NCI-H226 (cell line): ENCODE results near the gene OPHN1.
"Not testable (repeated sequence)": the region's sequence is repeated elsewhere in the genome, so short reads cannot be mapped to it uniquely, and the experiment has no call there.

Source experiments
- DNase-seq: peaks from one replicate; pipeline ENCODE4 v3.0.0-alpha.2; 2015

The OPHN1 gene

DNA sequence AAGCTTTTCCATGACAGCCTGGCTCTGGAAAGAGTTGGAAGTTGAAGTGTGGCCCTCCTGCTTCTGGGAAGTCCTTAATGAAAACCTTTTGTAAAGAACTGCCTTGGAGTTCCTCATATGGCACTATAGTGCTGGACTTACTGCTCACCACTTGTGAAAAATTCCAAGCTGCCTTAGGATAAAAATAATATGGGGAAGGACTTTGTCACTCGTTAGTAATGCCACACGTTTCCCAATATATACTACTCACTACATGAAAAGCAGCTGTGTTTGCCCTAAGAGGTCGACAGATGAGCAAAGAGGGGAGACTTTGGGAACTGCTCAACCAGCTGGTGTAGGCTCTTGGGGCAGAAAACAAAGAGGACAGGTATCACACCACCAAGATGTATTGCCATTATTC, 11.7 kb downstream of the OPHN1 start:
- no peak for DNase-seq

DNA sequence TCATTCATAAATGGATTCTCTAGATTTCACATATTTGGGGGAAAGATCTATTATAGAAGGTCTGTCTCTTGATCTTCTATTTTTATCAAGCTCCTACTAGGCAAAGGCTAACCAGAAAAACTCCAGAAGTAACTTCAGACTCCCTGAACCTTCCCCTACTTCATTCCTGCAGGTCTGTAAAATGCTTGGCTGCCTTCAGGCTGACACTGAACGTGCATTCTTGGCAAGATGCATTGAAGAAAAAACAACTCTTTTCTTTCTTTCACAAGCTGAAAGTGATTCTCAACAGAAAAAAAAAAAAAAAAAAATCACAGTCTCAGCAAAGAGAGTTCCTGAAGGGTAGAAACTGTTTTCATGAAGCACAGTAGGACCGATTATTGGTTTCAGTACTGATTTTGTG, 12.7 kb downstream of the OPHN1 start:
- DNase-seq = no peak

DNA sequence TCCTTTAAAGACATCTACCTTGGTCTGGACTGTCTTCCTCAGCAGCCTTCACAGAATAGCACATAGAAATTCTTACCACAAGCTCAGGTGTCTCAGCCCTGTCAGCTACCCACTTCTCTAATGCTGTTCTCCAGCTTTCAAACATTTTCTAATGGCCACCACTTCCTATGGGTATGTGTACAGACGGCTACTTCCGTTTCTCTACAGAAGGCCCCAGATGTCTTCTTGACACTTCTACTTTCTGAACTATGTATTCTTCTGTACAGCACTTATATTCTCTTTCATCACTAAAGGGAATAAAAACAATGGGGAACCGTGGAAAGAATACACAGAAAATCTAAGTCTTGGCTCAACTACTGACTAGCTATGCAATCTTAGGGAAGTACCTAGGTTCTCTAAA, 13.3 kb downstream of the OPHN1 start:
- no peak for DNase-seq

DNA sequence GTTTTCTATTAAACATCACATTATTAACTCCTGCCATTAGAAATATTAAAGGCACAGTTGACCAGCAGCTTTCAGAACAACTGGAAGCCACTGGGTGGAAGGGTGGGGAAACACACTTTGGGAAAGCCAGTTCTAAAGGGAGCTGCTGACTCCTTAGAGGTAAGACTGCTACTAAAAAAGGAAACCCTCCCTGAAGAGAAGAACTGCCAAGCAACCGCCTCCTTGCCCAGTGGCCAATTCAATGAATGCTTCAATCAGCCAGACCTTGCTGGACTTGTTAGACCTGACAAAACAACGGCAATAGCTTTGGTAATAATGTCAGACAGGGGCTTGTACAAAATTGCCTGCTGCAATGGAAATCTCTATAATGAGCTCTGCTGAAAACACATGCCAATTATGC, 15.6 kb downstream of the OPHN1 start:
- no peak for DNase-seq

DNA sequence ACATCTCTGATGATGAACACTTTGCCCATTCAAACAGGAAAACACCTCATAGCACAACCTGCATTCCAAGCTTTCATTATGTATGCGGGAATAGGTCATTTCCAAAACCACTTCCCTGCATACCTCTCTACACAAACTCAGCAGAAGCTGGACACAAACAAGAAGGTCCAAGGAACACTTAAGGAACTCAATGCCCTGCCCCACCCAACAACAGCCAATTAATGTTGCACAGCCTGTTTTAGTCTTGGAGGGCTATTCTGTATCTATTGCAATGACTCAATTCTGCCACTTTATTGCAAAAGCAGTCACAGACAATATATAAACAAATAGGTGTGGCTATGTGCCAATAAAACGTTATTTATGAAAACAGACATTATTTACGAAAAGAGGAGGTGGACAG, 16.7 kb downstream of the OPHN1 start:
- DNase-seq = peak; percentile 73

DNA sequence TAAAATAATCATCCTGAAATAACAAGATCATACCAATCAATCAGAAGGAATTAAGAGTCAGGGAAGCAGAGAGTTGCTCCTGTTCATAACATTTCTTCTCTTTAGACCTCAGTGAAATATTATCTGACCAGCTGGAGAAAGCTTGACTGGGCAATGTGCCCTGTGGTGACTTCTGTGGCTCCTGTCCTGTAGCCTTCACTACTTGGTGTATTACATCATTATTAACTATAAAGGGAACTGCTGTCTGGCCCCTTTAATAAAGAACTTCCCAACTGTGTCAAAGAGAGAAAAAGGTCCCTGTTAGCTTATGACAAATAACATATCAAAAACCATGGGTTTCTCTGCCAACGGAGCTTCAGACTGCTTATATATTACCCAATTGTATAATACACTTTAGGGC, 18.0 kb downstream of the OPHN1 start:
- DNase-seq = peak; percentile 29

DNA sequence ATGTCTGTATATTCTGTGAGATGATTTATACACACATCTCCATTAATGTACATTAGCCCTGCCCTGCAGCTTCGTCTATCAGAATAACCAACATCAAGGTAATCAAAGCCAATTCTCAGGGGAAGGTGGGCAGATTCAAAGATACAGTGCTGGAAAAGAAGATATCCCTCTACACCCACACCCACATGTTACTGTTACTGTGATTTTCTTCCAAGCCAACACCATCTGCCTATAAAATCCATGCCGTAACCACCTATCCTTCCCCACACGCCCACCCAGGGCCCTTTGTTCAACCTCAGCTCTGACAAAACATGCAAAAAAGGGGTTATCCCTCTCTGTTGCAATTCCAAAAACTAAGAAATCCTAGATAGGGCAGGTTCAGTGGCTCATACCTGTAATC, 20.0 kb downstream of the OPHN1 start:
- DNase-seq = no peak

DNA sequence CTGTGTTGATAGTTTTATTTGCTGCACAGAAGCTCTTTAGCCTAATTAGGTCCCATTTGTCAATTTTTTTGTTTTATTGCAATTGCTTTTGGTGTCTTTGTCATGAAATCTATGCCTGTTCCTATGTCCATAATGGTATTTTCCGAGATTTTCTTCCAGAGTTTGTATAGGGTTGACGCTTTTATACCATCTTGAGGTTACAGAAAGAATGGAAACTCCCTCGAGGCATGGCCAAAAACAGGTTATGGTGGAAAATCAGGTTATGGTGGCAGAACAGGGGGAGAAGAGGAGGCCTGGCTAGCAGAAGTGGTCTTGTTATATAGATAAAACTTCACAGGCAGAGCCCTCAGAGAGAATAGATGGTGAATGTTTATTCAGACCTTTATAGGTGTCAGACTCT, 21.6 kb downstream of the OPHN1 start:
- DNase-seq = no peak

DNA sequence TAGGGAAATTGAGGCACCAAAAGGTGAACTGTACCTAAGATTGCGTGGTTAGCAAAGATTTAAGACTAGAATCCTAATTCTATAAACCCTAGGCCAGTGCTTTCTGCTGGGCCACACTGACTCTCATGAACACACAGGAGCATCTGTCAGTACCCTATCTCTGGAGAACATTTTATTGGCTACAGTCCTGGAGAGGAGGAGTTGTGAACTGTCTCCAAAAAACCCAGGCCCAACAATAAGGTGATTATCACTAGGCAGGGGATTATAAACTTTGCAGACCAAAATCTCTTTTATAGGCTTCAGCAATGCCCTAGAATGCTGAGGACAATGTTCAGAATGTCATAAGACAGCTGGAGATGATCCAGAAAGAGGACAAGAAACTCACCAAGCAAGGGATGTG, 24.1 kb downstream of the OPHN1 start:
- no peak for DNase-seq

DNA sequence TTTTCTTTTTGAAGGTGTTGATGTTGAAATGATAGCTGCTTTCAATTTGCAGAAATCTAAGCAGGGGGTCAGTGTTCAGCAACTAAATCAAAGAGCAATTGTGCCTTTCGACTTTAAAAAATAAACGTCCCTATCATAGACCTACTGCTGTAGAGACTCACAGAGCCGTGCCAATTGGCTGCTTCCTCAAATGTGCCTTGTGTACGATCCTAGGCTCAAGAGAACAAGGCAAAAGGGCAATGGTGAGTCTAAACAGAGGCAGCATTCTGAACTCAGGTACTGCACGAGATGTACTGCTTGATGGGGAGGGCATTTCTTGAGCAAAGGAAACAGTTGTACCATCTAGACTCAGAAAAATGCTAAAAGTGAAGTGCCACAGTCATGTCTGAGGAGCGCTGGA, 29.8 kb downstream of the OPHN1 start:
- no peak for DNase-seq

DNA sequence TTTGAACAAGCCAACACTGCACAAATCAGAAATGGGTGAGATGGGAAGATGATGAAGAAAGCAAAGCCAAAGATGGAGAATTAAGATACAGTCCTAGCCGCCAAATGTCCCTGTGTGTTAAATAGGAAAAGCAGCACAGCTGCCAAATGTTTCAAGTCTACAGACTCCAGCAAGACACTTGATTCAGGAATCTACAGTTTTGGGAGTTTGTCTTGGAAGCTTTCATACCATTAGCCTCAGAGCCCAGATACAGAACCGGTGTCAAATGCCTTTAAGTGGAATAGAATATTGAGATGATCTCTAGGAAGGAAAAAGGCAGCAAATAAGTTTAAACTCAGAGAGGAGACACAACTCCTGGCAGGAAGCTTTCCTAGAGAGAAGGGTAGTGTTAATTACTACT, 30.3 kb downstream of the OPHN1 start:
- DNase-seq = no peak

DNA sequence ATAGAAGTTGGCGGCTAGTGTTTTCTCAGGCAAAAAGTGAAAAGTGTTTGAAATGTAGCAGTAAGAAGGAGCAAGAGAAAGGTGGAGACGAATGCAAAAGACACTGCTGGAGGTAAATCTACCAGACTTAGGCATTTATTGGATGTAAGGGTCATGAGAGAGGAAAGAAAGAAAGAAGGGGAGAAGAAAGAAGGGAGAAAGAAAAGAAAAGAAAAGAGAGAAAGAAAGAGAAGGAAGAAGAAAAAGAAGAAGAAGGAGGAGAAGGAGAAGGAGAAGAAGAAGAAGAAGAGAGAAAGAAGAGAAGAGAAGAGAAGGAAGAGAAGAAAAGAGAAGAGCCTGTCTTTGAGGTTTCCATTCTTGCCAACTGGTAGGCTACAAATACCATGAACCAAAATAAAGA, 31.2 kb downstream of the OPHN1 start:
- DNase-seq = no peak

DNA sequence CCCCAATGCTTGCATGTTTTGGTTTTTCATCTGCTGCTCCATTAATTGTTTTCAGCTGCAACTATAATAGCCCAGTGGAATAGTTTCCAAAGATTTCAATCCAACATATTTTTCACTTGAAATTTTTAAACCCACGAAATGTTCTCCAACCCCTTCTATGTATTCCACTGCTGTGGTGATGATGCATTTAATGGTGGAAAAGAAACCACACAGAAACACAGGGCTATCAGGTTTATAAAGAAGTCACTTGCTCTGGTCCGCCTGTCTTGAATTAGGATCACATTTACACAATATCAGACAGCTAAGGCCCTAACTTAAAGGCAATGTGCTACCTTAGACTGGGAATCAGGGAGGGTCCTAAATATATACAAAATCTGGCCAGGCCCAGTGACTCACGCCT, 35.0 kb downstream of the OPHN1 start:
- DNase-seq = no peak

DNA sequence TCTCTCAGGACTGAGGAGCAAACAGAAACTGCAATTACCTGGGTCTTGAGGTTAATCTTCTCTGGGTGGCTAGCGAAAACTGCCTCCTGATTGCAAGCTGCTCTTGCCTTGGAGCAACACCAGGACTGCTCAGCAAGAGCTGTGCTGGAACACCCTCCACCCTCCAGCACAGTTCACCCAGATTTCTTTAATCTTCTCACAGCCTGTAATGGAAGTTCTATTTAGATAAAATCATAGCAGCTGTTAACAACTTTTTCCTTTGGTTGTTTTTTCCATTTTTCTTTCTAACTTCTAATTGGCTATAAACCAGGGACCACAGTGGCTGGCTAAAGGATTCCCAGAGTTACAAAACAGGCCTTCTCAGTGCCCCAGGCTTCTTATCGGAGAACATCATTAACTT, 36.3 kb downstream of the OPHN1 start:
- no peak for DNase-seq

DNA sequence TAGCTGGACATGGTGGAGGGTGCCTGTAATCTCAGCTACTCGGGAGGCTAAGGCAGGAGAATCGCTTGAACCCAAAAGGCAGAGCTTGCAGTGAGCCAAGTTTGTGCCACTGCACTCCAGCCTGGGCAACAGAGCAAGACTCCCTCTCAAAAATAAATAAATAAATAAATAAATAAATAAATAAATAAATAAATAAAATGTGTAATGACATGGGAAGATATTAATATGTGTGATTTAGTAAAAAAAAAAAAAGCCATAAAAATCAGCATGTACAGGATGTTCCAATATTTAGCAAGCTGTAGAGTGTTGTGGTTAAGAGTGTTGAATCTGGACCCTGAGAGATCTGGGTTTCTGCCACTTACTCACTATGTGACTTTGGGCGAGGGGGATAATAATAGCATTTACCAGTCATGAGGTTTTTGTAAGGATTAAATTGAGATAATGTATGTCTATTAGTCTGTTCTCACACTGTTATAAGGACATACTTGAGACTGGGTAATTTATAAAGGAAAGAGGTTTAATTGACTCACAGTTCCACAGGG, 43.8 kb downstream of the OPHN1 start:
- not testable (repeated sequence) for DNase-seq

DNA sequence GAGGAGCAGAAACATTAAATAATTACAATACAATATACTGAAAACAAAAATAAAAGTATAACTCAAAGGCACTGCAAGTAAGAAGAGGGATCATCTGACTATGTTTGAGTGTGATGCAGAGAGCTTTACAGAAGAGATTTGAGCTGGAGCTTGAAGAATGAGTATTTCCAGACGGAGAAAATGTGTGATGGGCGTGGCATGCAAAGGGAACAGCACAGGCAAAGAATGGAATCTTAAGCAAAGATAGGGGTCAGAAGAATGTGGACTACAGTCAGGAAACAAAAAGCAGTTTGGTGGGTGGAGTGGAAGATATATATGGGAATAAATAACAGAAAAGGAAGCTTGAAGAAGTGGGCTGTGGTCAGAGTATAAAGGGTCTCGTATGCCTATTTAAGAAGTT, 45.5 kb downstream of the OPHN1 start:
- DNase-seq = no peak

DNA sequence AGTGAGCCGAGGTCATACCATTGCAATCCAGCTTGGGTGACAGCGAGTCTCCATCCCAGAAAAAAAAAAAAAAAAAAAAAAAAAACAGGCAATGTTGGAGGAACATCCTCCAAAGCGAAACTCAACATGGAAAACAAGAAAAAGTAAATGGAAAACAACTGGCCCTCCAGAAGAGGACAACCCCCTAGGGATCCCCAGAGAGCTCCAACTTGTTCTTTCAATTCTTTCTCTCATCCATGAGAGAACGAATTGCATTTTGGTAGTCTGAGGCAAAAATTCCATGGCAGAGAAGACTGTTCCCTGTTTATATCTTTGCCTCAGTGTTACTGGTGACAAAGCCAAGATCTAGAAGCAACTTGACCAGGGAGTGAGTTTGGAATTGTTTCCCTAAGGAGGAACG, 49.8 kb downstream of the OPHN1 start:
- no peak for DNase-seq

DNA sequence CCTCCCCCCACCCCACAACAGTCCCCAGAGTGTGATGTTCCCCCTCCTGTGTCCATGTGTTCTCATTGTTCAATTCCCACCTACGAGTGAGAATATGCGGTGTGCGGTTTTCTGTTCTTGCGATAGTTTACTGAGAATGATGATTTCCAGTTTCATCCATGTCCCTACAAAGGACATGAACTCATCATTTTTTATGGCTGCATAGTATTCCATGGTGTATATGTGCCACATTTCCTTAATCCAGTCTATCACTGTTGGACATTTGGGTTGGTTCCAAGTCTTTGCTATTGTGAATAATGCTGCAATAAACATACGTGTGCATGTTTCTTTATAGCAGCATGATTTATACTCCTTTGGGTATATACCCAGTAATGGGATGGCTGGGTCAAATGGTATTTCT, 55.7 kb downstream of the OPHN1 start:
- not testable (repeated sequence) for DNase-seq

DNA sequence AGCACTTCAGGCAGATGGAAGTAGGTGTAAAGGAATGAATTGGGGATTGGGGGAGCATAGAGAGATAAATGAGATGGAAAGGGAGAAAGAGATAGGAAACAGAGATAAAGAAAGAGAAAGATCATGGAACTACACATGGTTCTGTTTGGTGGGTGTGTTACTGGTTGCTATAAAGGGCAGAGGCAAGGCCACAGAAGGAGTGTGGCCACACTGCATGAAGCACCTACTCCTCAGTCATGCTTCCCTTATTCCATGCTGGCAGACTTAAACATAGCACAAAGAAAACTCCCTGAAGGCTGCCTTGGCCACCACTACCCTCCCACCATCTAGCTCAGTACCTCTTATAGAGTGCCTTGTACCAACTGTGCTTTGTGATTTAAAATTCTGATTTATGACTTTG, 56.9 kb downstream of the OPHN1 start:
- no peak for DNase-seq

DNA sequence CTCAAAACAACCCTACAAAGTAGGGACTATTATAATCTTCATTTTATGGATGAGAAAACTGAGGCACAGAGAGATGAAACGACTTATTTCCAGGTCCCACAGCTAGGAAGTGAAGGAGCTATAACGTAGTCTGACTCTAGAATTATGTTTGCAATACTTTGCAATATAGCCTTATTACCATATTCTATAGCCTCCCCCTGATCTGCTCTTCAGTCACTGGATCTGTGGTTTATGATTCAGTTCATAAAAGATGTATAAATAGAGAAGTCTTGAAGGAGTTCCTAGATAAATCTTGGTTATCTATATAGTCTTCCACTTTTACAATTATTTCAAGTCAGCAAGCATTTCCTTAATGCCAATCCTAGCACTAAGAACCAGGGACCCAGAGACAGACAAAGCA, 57.5 kb downstream of the OPHN1 start:
- no peak for DNase-seq

DNA sequence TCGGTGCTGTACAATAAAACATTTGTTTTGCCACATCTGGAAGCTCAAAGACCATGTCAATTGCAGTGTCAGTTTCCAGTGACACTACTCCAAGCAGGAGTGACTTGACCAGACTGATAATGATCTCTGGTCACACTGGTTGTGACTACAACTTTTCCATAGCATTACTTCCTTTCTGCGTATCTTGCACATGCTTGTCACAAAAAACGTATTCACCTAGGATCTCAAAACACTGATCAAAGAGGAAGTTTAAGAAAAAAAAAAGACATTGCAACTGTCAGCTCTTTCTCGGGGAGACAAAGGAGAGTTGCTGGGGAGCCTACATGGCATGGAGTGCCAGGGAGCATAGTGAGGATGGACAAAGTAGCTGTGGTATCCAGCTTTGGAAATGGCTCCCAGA, 60.6 kb downstream of the OPHN1 start:
- no peak for DNase-seq

DNA sequence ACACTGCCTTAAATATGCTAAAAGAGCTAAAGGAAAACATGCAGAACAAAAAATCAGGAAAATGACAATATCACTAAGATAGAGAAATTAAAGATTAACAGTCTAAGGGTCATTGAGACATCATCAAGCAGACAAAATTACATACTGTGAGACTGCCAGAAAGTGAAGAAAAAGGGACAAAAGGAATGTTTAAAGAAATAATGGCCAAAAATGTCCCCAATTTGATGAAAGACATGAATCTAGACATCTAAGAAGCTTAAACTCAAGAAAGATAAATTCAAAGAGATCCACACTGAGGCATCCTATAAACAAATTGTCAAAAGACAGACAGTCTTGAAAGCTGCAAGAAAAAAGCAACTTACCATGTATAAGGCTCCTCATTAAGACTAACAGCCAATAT, 63.7 kb downstream of the OPHN1 start:
- DNase-seq = no peak

DNA sequence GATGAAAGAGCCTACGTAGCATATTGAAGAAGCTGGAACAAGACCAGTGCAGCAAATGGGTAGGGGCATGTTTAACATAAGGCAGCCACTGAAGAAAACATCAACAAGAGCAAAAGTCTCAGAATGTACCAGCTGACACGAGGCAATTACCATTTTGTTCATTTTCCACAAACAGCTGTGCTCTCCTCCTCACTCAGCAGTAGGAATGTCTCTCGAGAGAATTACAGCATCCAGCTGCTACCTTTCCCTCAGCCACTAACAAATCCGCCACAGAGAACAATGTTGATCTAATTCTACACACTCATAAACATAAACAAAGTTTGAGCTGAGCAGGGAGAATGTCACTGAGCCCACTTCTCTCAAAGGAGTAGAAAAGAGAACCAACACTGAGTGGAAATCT, 68.0 kb downstream of the OPHN1 start:
- DNase-seq = no peak

DNA sequence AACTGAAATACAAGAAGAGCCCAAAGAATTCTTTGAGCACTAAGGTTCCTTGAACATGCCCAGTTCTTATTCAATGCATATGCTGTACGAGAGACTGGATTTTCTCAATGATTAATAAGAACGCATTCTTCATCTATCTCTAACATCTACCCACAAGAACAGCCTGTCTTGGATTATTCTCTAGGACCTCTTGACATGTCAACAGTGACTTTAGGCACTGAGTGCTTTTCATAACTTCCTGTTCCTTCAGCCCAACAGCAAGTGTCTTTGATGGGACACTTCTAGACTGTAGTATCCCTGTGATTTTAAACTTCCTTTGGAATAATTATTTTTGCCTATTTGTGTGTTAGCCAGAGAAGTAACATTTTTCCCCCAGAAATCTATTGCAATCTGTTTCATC, 69.3 kb downstream of the OPHN1 start:
- DNase-seq = no peak

DNA sequence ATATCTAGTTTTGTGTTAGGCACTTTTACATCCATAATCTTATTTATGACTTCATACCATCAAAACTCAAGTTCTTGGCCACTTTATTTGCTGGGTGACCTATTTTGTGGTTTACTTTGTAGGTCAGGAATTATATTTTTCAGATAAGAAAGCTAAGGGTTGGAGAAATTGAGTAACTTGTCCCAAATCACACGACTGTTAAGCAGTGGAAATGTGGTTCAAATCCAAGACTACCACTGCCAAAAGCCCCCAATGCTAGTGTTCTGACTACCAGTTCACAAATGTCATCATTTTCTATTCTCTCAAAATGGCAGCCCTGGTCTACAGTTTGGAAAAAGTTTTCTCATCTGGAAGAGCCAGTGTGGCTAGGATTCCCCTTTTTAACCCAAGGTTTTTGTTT, 74.6 kb downstream of the OPHN1 start:
- no peak for DNase-seq

DNA sequence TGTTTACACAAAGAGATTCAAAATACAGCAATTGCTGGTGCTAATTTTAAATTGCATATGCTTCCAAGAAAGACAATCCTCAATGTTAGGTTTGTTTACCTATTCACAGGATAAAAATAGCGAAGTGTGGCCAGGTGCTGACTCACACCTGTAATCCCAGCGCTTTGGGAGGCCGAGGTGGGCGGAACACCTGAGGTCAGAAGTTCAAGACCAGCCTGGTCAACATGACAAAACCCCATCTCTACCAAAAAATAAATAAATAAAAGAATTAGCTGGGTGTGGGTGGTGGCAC, 77.7 kb downstream of the OPHN1 start:
- no peak for DNase-seq
